Epithelial cell of esophagus (primary cell): ENCODE results near the gene SLC9A7.
A peak's percentile ranks its signal among the peaks of the same experiment; 100 is the strongest.

Experiments used
- DNase-seq: peaks from one replicate; pipeline ENCODE4 v3.0.0; 2010; ENCODE audit warnings: low read depth
- H3K4me3 ChIP-seq: 2 replicates; pipeline ENCODE4 v1.5.1; 2011; ENCODE audit warnings: mild to moderate bottlenecking, low read length, control low read depth
- CTCF ChIP-seq: IDR thresholded peaks from 2 replicates; pipeline ENCODE4 v1.5.1; 2011; ENCODE audit warnings: low read depth, mild to moderate bottlenecking, low read length, control low read depth, inconsistent platforms; ENCODE audit not compliant: insufficient read depth; ENCODE audit errors: missing control alignments

SLC9A7 gene

GRCh38 chrX:46754586-46755061, 4.3 kb downstream of the SLC9A7 start:
- TF ChIP-seq CTCF = no peak
- H3K4me3 ChIP-seq = no peak overlapping the region
- DNase-seq = no peak

DNA sequence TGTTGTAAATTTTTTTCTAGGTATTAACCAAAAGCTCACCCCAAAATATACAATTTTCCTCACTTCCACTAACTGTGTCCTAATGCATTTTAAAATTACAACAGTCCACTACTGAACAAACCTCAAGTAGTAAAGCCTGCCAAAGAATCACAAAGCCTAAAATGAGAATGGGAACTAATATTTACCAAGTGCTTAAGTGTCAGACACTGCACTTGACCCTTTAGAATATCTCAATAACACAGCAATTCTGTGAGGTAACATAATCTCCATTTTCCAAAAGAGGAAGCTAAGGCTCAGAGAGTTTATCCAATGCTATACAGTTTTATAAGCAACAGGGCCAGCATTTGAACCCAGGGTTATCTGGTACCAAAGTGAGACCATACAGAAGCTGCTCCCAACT, 4.9 kb downstream of the SLC9A7 start:
- no peak overlapping the region for H3K4me3 ChIP-seq
- TF ChIP-seq CTCF = no peak

DNA sequence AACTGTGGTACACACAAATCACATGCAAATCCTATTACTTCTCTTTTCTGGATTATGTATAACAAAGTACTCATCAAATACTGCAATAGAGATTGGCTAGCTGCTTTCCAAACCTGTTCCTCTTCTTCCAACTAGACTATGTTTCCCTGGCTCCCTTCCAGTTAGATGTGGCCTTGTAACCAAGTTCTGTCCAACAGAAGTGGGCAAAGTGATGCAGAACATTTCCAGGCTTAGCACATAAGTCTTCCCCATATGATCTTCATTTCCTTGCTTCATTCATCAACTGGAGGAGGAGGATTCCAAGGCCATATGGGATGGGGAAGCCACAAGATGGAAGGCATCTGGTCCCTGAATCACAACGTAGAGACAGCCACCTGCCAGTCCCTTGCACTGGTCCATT, 8.0 kb downstream of the SLC9A7 start:
- no peak overlapping the region for H3K4me3 ChIP-seq
- TF ChIP-seq CTCF = no peak
- DNase-seq = no peak

More for the DNA sequence above, 4.9 kb downstream of the SLC9A7 start:
- no peak for DNase-seq

DNA sequence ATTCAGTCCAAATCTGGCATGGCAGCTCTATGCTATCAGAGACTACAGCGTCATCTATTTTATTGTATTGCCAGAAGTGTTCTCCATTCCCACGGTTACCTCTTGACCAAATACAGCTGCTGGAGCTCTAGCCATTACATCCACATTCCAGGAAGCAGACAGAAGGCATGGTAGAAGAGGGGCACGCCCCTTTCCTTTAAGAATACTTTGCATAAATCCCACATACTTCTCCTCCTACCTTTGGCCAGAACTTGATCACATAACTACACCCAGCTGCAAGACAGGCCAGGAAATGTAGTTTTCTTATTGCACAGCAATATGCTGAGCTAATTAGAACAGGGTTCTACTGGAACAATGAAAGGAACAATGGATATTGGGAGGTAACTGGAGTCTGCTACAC, 14.9 kb downstream of the SLC9A7 start:
- no peak for DNase-seq
- no peak for TF ChIP-seq CTCF
- H3K4me3 ChIP-seq = no peak overlapping the region

- no peak overlapping the region for H3K4me3 ChIP-seq
- DNase-seq = no peak
- no peak for TF ChIP-seq CTCF
Observed at GRCh38 chrX:46743046-46743445, 15.9 kb downstream of the SLC9A7 start.

GRCh38 chrX:46739736-46740135, 19.2 kb downstream of the SLC9A7 start:
- no peak for TF ChIP-seq CTCF
- H3K4me3 ChIP-seq = no peak overlapping the region
- no peak for DNase-seq

GRCh38 chrX:46737462-46737861, 21.5 kb downstream of the SLC9A7 start:
- peak; percentile 51 for DNase-seq
- no peak for TF ChIP-seq CTCF
- H3K4me3 ChIP-seq = no peak overlapping the region
